ENCODE measurements around the gene PTCD1.

PTCD1 gene

GRCh38 chr7:99368750-99369389 lies 69.7 kb downstream of the PTCD1 start:
- DNase-seq, result no peak

All from NCI-H446 (cell line).